GM18498 (cell line): ENCODE results near the gene SEC11A.
"Not testable (repeated sequence)": the region's sequence is repeated elsewhere in the genome, so short reads cannot be mapped to it uniquely, and the experiment has no call there.

Experiments used
- ATAC-seq: cut with Tn5 transposase; IDR thresholded peaks from one replicate; pipeline ENCODE4 v1.9.1; 2021; ENCODE audit warnings: mild to moderate bottlenecking, moderate library complexity; ENCODE audit not compliant: unreplicated experiment

The SEC11A gene

DNA sequence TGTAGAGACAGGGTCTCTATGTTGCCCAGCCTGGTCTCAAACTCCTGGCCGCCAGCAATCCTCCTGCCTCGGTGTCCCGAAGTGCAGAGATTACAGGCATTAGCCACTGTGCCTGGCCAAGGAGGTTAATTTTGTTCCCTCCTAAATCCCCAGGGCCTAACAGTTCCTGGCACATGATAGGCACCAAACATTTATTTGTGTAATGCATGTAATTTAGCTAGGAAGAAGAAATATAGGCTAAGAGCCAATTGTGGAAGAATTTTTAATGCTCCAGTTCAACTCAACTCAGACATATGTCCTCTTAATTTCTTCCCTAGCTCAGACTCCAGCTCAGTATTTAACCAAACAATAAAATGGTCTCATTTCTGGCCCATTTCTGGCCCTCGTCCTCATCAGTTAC lies 24.8 kb upstream of the SEC11A start:
- ATAC-seq: no peak

DNA sequence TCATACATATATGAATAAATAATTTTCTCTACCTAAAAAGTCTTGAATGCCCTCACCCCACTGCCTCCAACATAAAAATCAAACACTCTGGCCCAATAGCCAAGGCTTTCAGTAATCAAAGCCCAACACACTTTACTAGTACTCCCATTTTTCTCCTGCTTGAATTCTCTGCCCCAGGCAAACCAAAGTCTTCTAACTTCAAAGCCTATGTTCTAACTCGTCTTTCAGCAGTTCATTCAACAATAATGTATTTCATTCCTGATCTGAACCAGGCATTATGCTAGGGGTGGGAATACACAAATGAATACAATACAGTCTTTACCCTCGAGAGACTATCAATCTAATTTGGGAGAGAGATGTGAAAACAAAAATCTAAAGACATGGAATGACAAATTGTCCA lies 21.1 kb upstream of the SEC11A start:
- ATAC-seq: no peak

DNA sequence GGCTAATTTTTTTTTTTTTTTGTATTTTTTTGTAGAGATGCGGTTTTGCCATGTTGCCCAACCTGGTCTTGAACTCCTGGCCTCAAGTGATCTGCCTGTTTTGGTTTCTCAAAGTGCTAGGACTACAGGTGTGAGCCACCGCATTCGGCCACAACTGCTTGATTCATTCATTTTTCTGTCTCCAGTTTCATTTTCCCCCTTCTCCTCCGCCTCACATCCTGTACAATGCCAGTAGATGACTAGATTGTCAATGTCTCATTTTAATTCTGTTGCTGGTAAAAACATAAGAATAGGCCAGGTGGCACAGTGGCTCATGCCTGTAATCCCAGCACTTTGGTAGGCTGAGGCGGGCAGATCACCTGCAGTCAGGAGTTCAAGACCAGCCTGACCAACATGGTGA lies 20.4 kb upstream of the SEC11A start:
- ATAC-seq: peak; percentile 67

DNA sequence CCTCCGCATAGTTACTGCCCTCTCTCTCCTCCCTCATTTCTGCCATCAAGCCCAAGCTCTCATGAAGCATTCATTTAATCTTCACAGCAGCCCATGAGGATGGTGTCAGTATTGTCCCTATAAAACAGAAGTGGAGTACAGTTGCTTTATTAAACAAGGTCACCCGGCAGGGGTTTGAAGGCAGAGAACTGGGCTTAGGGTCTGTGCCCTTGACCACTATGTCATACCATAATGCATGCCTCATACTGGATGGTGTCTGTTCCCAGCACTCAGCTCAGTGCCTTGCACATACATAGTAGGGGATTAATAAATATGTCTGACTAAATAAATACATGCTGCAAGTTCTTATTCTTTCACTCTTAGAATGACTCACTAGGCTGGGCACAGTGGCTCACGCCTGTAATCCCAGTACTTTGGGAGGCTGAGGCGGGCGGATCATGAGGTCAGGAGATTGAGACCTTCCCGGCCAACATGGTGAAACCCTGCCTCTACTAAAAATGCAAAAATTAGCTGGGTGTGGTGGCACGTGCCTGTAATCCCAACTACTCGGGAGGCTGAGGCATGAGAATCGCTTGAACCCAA lies 19.6 kb upstream of the SEC11A start:
- ATAC-seq: peak; percentile 33

DNA sequence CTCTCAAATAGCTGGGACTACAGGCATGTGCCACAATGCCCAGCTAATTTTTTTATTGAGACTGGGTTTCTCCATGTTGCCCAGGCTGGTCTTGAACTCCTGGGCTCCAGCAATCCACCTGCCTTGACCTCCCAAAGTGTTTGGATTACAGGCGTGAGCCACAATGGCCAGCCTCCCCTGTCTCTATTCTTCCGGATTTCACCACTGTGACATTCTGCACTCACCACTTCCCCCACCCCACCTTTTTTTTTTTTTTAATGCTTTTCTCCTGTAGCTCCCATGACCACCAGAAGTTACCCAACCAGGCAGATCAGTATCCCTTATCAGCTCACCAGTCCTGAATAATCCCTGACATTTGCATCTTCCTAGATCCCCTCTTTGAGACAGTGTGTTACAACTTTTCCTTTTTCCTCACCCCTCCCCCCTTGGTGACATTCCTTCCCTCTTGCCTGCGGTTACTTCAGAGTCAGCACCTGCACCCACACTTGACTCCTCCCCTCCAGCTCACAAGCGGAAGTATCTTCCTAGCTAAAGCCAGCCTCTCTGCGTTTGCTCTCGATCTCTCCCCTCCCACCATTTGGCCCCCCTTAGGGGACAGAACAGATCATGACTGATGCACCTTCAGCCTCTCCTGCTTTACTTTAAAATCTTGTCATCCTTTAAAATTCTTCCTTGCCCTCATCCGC lies 19.0 kb upstream of the SEC11A start:
- ATAC-seq: peak; percentile 70

DNA sequence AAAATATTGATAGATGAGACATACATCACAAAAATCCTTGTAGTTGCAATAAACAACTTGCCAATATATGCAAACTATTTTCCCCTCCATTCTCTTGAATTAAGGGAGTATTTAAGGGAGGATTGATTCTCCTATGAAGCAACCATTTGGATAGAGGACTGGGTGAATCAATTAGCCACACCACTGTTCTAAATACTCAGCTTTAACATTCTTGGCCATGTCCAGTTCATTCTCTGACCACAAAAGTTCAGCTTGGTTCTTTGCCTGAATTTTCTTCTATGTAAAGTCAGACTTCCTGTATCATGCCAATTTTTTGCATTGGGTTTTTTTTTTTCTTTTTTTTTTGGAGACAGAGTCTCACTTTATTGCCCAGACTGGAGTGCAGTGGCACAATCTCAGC lies 15.8 kb upstream of the SEC11A start:
- ATAC-seq: no peak

DNA sequence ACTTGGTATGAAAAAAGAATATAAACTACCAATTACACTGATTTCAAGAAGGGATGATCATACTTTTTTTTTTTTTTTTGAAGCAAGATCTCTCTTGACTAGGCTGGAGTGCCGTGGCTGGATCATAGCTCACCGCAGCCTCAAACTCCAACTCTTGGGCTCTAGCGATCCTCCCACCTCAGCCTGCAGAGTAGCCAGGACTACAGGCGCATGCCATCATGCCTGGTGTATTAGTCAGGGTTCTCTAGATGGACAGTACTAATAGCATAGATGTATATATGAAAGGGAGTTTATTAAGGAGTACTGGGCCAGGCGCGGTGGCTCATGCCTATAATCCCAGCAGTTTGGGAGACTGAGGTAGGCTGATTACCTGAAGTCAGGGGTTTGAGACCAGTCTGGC lies 11.5 kb upstream of the SEC11A start:
- no peak for ATAC-seq

DNA sequence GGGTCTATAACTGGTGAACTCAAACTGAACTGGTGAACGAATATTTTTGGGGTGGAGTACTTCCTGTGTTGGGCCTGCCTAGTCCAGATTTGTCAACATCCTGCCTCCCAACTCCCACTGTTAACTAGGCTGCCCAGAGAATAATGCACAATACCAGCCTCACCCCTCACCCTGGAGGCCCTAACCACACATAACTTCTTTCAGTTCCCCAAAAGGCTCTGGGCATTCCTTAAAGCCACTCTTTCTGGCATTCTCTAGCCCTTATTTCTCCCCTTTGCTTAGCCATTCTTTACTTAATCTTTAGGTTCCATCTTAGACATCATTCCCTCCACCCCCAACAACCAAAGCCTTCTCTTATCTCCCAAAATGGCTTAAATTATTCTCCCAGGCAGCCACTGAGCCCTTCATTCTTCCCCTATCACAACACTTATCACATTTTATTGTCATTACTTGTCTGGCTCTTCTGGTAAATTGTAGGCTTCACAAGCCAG lies 9.1 kb upstream of the SEC11A start:
- peak; percentile 71 for ATAC-seq

DNA sequence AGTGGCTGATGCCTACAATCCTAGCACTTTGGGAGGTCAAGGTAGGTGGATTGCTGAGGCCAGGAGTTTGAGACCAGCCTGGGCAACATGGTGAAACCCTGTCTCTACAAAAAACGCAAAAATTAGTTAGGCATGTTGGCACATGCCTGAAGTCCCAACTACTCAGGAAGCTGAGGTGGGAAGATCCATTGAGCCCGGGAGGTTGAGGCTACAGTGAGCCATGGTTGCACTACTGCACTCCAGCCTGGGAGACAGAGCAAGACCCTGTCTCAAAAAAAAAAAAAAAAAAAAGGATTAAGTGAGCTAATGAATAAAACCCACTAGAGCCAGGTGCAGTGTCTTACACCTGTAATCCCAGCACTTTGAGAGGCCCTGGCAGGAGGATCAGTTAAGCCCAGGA lies 6.7 kb upstream of the SEC11A start:
- no peak for ATAC-seq

DNA sequence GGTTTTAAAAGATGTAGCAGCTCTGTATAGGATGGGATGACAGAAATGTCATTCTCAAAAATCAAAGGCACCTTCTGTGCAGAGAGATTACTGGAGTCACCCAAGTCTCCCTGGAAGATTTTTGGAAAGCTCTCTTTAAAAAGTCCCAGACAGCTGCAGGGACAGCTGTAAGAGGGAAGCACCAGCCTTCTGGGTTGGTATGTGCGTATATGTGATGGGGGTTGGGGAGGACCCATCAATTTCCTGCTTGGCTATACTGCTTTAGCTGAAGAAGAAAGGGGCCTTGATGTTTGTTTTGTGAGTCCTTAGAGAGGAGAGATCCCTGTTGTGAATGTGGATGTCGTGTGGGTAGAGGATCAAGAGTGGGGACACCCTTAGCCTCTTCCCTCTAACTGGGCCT lies 5.4 kb upstream of the SEC11A start:
- ATAC-seq: no peak

DNA sequence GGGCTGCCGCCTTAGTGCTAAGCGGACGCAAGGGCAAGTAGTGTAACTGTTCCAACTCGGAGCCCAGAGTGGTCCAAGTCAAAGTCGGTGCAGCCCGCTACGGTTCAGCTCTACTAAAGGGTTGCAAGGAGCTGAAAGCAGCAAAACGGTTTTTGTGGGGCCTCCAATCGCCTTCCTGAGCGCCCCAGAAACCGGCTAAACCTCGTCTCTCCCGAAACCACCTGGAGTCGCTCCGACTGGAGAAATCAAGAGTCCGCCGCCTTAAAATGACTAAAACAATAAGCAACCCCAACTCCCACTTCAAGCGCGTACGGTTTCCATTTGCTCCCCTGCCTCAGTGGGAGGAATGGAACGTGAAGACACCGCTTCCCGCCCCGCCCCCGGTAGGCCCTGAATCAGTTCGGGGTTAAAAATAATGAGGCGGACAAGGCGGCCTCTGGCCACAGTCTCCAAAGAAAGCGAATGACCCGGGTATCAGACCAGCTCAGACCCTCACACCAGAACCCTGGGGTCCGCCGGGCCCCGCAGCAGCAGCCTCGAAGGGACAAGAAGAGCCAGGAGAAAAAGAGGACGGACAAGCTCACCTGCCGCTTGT lies 401 bp downstream of the SEC11A start:
- no peak for ATAC-seq

DNA sequence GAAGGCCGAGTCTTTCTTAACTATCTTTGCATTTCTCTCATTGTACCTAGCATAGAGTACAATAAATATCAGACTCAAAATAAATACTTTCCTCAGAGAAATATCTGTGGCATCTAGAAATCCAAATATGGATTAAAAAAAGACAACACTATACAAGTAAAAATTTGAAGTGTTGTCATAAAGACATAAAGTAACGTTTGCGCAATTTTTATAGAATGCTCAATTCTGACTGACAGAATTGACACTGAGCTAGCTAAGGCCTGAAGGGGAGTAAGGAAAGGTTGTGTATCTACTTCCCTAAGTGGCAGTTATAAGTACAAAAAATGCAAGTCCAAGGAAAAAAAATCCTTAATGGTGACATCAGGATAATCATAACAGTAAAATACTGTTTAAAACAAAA lies 1.1 kb downstream of the SEC11A start:
- ATAC-seq: no peak

DNA sequence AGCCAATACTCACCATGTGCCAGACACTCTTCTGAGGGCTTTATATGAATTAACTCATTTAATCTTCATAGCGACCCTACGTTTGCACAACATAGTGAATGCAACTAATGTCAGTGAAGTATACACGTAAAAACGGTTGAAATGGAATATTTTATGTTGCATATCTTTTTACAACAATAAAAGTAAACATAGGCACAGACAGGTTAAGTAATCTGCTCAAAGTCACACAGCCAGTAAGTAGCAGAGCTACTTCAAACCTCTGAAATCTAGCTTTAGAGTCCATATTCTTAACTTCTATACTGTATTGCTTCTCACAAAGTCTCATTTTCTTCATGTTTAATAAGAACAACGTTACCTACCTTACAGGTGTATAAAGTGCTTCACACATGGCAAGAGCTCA lies 1.6 kb downstream of the SEC11A start:
- no peak for ATAC-seq

DNA sequence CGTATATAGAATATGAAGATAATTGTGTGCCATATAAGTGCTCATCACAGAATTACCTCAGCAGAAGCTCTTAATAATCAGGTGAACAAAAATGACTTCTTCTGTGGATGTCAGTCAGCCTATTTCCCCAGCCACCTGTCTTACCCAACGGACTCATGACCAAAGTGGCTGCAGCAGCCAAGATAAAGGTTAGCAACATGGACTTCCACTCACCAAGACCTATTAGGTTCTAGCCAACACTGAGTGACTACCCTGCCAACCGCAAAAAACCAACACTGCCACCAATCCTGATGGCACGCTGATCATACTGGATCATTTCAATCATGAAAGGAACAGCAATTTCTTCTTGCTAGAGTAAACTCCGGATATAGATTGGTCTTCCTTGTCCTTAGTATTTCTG lies 12.1 kb downstream of the SEC11A start:
- ATAC-seq: no peak

DNA sequence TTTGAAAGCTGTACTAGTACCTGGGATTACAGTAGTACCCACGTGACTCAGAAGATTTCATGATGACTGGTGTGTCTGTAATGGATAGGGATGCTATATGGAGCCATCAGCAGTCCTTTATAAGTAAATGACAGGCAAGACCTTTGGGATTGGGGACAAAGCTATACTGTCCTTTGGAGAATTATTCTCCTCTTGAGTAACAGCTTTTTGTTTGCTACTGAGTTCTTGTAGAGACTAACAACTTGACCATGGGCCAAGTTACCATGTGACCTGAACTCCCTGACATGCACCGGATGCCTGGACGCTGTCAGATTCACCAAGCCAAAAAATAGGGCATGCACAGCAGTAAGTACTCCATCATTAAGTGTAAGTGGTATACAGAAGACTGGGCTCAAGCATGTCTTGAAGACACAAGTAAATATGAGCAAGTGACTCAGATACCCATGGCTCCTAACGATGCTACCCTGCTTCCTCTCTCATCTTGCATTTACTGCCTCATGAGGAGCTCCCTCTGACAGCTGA lies 12.9 kb downstream of the SEC11A start:
- ATAC-seq: no peak

DNA sequence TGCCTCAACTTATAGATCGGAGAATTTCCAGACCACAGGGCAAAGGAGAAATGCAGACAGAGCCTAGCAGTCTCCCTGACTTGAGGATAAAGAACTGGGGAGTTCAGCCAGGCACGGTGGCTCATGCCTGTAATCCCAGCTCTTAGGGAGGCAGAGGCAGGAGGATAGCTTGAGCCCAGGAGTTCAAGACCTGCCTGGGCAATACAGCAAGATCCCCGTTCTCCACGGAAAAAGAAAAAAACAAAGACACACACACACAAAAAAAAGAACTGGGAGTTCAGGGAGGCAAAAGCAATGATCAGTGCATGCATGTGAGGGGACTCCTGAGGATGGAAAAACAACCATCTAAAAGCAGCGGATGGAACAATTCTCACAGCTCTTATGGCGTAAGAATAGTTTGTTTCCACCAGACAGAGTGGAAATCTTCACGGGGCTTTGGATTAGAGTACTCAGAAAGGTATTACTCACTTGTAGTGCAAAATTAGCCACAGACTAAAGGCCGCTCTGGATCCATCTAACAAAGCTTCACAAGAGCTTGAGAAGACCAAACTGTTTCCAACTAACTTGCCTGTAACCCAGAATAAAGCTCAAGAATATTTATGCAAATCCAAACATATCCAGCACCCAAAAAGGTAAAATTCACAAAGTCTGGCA lies 16.3 kb downstream of the SEC11A start:
- no peak for ATAC-seq

DNA sequence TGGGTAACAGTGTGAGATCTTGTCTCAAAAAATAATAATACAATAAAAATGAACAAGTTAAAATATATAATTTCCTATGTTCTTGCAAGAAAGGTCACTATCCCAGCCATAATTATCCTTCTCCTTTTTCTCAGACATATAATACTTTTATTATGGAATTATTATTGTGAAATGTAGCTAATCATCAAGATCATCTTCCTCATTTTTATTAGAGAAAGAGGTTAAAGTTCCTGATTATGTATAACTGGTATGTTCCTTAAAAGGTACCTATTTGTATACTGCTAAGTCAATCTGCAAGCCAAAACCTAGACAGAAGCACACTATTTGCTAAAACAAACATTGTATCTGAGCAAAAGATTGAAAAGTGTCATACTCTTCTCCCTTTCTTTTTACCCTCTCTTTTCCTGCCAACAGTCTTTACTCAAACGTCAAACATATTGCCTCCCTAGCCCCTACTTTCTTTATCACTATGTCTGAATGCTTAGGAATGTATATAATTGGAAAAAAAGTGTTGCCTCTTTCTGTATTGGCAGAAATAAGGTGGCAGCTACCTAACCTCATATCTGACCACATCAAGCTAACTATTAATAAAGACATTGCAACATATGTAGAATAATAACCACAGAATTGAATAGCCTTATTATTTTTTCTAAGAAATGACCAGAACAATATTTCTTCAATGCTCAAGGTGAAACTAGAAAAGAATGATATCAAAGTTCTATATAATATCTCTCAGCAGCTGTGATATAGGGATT lies 18.5 kb downstream of the SEC11A start:
- no peak for ATAC-seq

DNA sequence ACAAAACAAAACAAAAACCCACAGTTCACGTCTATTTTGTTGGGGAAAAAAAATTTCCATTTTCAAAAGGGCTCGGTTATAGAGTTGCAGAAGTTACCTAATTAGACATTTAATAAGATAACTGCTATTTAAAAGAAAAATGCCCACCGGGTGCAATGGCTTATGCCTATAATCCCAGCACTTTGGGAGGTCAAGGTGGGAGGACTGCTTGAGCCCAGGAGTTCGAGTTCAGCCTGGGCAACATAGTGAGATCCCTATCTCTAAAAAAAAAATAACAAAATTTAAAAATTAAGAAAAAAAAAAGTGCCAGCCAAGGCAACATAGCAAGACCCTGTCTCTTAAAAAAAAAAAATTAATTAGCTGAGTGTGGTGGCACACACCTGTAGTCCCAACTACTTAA lies 19.2 kb downstream of the SEC11A start:
- no peak for ATAC-seq

DNA sequence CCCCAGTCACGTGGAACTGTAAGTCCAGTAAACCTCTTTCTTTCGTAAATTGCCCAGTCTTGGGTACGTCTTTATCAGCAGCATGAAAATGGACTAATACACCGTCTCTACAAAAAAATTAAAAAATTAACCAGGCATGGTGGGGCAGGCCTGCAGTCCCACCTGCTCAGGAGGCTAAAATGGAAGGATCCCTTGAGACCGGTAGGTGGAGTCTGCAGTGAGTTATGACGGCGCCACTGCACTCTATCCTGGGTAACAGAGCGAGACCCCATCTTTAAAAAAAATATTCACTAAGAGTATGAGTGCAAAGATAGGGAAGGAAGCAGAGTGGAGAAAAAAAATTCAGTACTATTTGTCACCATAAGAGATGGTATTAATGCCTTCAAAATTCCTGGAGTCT lies 25.6 kb downstream of the SEC11A start:
- no peak for ATAC-seq

DNA sequence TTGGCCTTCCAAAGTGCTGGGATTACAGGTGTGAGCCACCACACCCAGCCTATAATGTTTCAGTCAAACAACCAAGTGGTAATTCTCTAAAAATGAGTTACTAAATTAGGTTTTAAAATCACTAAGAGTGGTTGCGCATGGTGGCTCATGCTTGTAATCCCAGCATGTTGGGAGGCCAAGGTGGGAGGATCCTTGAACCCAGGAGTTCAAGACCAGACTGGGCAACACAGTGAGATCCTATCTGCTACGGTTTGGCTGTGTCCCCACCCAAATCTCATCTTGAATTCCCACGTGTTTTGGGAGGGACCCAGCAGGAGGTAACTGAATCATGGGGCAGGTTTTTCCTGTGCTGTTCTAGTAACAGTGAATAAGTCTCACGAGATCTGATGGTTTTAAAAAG lies 26.1 kb downstream of the SEC11A start:
- ATAC-seq: no peak

DNA sequence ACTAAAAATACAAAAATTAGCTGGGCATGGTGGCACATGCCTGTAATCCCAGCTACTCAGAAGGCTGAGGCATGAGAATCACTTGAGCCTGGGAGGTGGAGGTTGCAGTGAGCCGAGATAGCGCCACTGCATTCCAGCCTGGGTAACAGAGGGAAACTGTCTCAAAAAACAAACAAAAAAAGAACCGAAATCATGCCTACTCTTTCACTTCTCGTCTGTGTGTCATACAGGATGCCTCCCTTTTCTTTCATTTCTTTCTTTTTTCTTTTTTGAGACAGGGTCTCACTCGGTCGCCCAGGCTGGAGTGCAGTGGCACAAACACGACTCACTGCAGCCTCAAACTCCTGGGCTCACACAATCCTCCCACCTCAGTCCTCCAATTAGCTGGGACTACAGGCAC lies 29.5 kb downstream of the SEC11A start:
- ATAC-seq: not testable (repeated sequence)
